Activated CD8-positive, alpha-beta memory T cell treated with anti-CD3 and anti-CD28 coated beads, Interleukin-2, amount 10 ng/mL, durations not matched to agents 7 days and 5 days (primary cell): ENCODE data around the gene MAML3. TPM values are rescaled to one million over a fixed set of nuclear protein-coding genes. Genes with fewer than 3 reads are reported as not detected.
A peak's percentile ranks its signal among the peaks of the same experiment; 100 is the strongest.

Source experiments
- ATAC-seq: fragments of 150-1000 bp; cut with Tn5 transposase; one replicate; pipeline ENCODE4 v1.10.0; 2021; ENCODE audit warnings: moderate library complexity
- CTCF ChIA-PET: fragments of 350-600 bp; sonication (Branson Sonifier 250); formaldehyde crosslinking; loops from one replicate; lab custom pipeline; 2021; ENCODE audit warnings: antibody characterized with exemption; lab: Charles Lee
- DNase-seq: peaks from one replicate; pipeline ENCODE4 v3.0.0-alpha.2; 2020
- H3K27ac Mint-ChIP-seq: one replicate; pipeline ENCODE4 v1.8.0; 2021; ENCODE audit warnings: mild to moderate bottlenecking, mixed read lengths
- H3K27me3 Mint-ChIP-seq: one replicate; pipeline ENCODE4 v1.8.0; 2021; ENCODE audit warnings: mixed read lengths
- H3K36me3 Mint-ChIP-seq: one replicate; pipeline ENCODE4 v1.8.0; 2021; ENCODE audit warnings: mild to moderate bottlenecking, mixed read lengths
- H3K4me1 Mint-ChIP-seq: one replicate; pipeline ENCODE4 v1.8.0; 2021; ENCODE audit warnings: mixed read lengths
- H3K4me3 Mint-ChIP-seq: one replicate; pipeline ENCODE4 v1.8.0; 2021; ENCODE audit warnings: mild to moderate bottlenecking, moderate library complexity, mixed read lengths
- H3K9me3 Mint-ChIP-seq: one replicate; pipeline ENCODE4 v1.8.0; 2022; ENCODE audit warnings: low read depth, mixed read lengths
- total RNA-seq, 2 experiments: library from RNA; stranded (reverse); gene quantifications; one replicate each; pipeline ENCODE4 v1.2.3, GENCODE V29; 2021

MAML3 gene
- total RNA-seq, 2 experiments from 2014 or later: 1.8 to 4.3 TPM

DNA sequence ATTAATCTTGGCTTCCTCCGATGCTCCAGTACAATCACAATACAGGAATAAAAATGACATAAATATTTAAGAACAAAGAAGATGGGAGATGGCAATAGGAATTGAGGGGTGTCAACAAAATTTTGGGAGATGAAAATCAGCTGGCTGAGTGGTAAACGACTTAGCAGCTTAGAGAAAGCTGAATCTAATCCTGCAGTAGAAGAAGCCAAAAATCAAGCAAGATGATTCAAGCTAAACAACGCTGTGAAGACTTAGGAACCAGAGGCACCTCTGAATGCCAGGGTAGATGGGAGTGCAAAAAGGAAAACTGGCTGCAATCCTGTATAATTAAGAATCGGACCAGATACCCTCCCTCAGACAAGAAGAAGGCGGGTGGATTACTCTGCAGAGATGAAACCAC lies 273.1 kb downstream of the MAML3 start:
- Mint-ChIP-seq H3K27me3 (peaks cover 8% of the 10 kb centered on the region), H3K27ac (no peak overlapping the region), H3K36me3 (peaks cover 2% of the 10 kb centered on the region), H3K4me3 (no peak overlapping the region), H3K9me3 (no peaks in the 10 kb centered on the region), H3K4me1 (peaks cover 6% of the 10 kb centered on the region)
- CTCF ChIA-PET: no interaction called here
- no peak for DNase-seq
- ATAC-seq: no peak

DNA sequence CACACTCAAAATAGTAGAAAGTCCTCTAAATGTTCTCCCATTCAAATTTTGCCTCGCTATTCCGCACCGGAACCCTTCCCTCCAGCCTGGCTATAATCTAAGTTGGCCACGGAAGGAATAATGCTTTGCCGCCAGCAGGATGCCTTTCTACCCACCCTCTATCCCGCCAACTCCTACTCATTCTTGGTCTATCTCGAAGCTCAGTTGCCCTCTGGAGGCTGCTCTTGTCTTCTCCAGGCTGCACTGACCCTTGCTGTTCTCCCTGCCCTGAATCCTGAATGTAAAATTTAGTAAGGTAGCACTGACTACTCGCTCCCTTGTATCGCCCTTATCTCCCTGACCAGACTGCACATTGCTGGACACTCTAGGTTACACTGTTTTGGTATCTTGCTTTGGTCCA lies 275.9 kb downstream of the MAML3 start:
- Mint-ChIP-seq H3K27me3 (peaks cover 7% of the 10 kb centered on the region), H3K4me1 (peaks cover 14% of the 10 kb centered on the region), H3K36me3 (peaks cover 9% of the 10 kb centered on the region), H3K4me3 (no peak overlapping the region), H3K9me3 (peaks cover 4% of the 10 kb centered on the region), H3K27ac (no peak overlapping the region)
- DNase-seq (no peak), ATAC-seq (no peak)
- CTCF ChIA-PET: no interaction called here

DNA sequence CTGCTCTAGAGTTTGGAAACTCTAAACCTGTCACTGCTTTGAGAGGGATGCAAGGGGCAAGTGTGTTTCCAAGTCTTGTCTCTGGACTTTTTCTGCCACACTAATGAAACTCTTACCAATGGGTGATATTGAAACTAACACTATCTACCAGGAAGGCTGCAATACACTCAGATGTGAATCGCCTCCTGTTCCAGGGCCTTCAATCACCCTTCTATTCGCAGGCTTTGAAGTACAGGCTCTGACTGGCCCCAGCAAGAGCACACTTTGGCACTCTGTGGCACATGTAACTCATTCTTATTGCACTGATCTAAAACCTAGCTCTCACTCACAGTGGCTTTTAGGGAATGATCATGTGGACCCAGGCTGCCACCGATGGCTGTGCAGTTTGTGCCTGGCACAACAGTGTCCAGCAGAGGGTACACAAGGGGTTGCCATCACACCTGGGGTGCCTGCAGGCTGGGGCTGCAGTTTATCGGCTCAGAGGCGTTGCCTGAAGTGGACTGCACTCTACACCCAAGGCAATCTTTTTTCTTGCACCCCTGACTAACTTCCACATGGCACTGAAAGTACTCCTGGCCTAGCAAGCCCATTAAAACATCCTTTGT lies 277.5 kb downstream of the MAML3 start:
- Mint-ChIP-seq H3K27me3 (peaks cover 7% of the 10 kb centered on the region), H3K9me3 (peaks cover 4% of the 10 kb centered on the region), H3K27ac (no peak overlapping the region), H3K36me3 (peaks cover 7% of the 10 kb centered on the region), H3K4me3 (no peak overlapping the region), H3K4me1 (peaks cover 18% of the 10 kb centered on the region)
- no peak for DNase-seq
- CTCF ChIA-PET: no interaction called here
- peak; percentile 23 for ATAC-seq

DNA sequence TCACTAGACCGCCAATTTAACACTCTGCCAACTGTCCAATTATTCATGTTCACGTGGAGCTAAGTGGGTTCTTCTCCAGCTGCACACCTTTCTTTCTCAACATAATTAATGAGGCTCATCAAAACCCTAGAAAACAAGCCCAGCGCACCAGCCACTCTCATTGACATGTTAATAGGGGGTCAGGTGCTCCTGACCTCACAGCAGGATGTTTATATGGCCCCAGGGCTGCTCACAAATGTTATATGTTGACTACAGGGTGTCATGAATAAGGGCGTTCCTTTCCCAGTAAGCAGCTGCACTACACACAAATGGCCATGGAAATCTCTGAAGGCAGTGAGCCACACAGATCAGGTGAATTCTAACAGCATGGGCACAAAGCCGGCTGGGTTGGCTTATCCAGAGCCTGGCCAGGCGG lies 278.6 kb downstream of the MAML3 start:
- H3K9me3 Mint-ChIP-seq: peaks cover 4% of the 10 kb centered on the region
- H3K27ac Mint-ChIP-seq: no peak overlapping the region
- no peak for ATAC-seq
- H3K27me3 Mint-ChIP-seq: peaks cover 13% of the 10 kb centered on the region
- H3K4me3 Mint-ChIP-seq: no peak overlapping the region
- H3K4me1 Mint-ChIP-seq: peaks cover 18% of the 10 kb centered on the region
- peaks cover 10% of the 10 kb centered on the region for H3K36me3 Mint-ChIP-seq
- CTCF ChIA-PET: no interaction called here
- DNase-seq: no peak

DNA sequence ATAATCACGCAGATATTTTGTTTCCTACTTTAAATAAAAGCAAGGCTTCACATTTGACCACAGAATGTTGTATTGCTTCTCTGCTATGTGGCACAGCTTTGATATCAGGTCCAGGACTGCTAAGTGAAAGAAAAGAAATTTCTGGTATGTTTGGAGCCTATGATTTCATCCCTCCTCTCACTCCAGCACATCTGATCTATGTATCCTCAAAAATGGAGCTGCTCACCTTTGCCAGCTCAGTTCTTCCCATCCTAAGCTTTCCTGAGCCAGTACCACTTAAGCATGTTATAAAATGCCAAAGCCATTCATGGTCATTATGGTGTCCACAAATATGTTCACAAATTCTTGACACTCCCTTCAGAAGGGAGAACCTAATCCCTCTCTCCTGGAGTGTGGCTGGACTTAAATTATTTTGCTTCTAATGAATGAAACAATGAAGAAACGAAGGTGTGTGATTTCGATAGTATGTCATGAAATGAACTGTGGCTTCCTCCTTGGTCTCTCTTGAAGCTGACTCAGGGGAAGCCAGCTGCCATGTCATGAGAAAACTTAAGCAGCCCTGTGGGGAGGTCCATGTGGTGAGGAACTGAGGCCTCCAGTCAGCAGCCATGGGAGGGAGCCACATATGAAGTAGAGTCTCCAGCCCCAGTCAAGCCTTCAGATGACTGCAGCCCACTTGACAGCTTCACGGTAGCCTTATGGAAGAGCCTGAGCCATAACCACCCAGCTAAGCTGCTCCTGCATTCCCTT lies 280.7 kb downstream of the MAML3 start:
- Mint-ChIP-seq H3K4me1 (peaks cover 18% of the 10 kb centered on the region), H3K9me3 (peaks cover 4% of the 10 kb centered on the region), H3K27me3 (peaks cover 18% of the 10 kb centered on the region), H3K36me3 (peaks cover 10% of the 10 kb centered on the region), H3K27ac (no peak overlapping the region), H3K4me3 (no peak overlapping the region)
- DNase-seq (no peak), ATAC-seq (no peak)
- CTCF ChIA-PET: interaction anchor here (1.1 kb wide), 1 partner anchor 27 kb away, joined by 3 read pairs; no protein-coding TSS in a partner anchor

DNA sequence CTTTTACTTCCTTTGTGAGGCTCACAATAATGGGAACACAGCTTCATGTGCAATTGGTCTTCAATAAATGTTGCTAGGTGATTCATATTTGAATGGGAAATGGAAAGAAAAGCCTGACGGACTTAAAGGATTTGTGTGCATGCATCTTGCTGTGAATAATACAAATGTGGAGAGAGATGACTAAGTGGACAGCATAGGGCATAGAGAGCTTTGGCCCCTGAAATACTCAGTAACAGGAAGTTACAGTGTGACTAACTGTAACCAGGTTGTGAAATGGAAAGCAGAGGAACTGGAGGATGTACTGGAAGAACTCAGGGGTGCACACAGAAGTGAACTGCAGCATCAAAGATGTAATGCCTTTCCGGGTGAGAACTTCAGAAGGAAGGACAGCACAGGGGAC lies 281.7 kb downstream of the MAML3 start:
- no peak overlapping the region for H3K4me3 Mint-ChIP-seq
- H3K36me3 Mint-ChIP-seq: peaks cover 10% of the 10 kb centered on the region
- H3K27ac Mint-ChIP-seq: no peak overlapping the region
- CTCF ChIA-PET: no interaction called here
- peaks cover 16% of the 10 kb centered on the region for H3K27me3 Mint-ChIP-seq
- ATAC-seq: peak; percentile 58
- no peak for DNase-seq
- peaks cover 4% of the 10 kb centered on the region for H3K9me3 Mint-ChIP-seq
- peaks cover 18% of the 10 kb centered on the region for H3K4me1 Mint-ChIP-seq

DNA sequence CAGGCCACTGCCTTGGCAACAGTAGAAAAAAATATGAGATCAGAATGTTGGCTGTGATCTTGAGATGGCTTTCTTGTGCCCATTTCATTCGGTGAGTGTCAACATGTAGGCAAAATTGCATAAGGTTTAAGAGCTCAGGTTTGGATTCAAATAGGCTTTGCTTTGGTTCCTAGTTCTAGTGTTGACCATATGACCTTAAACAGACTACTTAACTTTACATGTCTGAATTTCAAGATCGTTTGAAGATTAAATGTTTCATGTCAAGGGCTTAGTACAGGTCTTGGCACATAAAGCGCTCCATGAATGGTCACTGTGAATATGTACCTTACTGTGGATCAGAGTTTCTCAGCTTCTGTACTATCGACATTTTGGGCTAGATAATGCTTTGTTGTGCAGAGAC lies 284.2 kb downstream of the MAML3 start:
- no peak for DNase-seq
- H3K4me3 Mint-ChIP-seq: no peak overlapping the region
- no peak overlapping the region for H3K27ac Mint-ChIP-seq
- peaks cover 4% of the 10 kb centered on the region for H3K9me3 Mint-ChIP-seq
- CTCF ChIA-PET: no interaction called here
- H3K27me3 Mint-ChIP-seq: peaks cover 16% of the 10 kb centered on the region
- peaks cover 10% of the 10 kb centered on the region for H3K36me3 Mint-ChIP-seq
- no peak for ATAC-seq
- peaks cover 12% of the 10 kb centered on the region for H3K4me1 Mint-ChIP-seq

DNA sequence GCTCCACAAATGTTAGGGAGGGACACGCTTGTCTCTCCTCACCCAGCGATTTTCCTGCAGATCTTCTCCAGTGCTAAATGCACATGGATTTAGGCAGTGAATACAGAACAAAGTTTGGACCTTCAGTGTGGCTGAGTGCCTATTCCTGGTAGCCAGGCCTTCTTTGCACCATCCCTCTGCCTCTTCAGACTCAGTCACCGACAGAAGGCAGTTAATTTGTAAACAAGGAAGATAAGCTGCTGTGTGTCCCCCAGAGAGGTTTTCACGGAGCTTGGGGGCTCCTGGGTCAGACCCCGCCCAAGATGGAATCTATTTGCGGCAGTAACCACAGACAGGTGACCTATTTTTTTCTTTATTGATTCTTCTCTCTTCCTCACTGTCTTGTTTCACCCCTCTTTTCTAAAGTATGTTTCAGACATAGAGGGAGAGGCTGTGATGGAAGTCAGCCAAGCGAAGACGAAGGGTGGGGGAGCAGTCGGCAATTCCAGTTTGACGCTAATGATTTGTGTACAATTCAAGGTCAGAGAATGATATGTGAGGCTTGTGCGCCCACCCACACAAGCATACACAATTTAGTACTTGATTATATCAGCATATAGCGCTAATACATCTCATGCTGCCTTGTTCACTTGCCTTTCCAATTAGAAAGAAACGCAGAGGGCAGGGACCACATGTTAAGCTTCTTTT lies 287.6 kb downstream of the MAML3 start:
- Mint-ChIP-seq H3K27me3 (peaks cover 18% of the 10 kb centered on the region), H3K36me3 (peaks cover 2% of the 10 kb centered on the region), H3K4me1 (no peaks in the 10 kb centered on the region), H3K9me3 (no peaks in the 10 kb centered on the region), H3K27ac (no peak overlapping the region), H3K4me3 (no peak overlapping the region)
- ATAC-seq: no peak
- no peak for DNase-seq
- CTCF ChIA-PET: no interaction called here

DNA sequence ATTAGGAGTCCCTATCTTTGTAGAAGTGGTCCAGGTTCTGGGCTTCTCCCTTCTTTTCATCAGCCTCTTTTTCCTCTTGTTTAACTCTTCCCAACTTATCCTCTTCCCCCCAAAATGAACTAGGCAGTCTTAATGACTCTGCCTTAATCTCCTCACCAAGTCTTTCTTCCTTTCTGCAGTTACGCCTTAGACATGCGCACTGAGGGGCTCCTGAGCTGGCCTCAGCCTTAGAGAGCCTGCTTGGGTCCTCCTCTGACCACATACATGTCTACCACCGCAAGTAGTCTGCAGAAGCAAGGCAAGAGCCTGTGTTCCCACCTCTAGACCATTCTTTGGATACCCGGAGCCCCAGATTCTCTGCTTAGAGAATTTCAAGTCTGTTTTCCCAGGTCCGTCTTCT lies 288.4 kb downstream of the MAML3 start:
- no peak overlapping the region for H3K27ac Mint-ChIP-seq
- DNase-seq (no peak), ATAC-seq (no peak)
- H3K27me3 Mint-ChIP-seq: peaks cover 16% of the 10 kb centered on the region
- H3K4me1 Mint-ChIP-seq: peaks cover 6% of the 10 kb centered on the region
- CTCF ChIA-PET: no interaction called here
- no peak overlapping the region for H3K4me3 Mint-ChIP-seq
- no peaks in the 10 kb centered on the region for H3K36me3 Mint-ChIP-seq
- H3K9me3 Mint-ChIP-seq: no peaks in the 10 kb centered on the region

DNA sequence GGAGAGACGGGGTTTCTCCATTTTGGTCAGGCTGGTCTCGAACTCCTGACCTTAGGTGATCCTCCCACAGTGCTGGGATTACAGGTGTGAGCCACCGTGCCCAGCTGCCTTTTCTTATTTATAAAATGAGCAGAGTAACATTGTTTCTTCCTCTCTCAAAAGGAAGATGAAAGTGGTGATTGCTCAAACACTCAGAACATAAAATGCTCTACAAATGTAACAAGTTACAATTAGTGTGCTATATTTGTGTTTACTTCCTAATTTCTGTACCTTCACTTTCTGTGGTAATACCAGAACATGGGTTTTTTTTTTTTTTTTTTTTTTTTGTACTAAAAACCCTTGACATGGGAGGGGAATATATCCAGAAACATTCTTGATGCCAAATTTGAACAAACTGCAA lies 290.5 kb downstream of the MAML3 start:
- Mint-ChIP-seq H3K4me1 (peaks cover 16% of the 10 kb centered on the region), H3K36me3 (no peaks in the 10 kb centered on the region), H3K4me3 (no peak overlapping the region), H3K27me3 (peaks cover 13% of the 10 kb centered on the region), H3K9me3 (no peaks in the 10 kb centered on the region), H3K27ac (no peak overlapping the region)
- no peak for ATAC-seq
- no peak for DNase-seq
- CTCF ChIA-PET: no interaction called here

DNA sequence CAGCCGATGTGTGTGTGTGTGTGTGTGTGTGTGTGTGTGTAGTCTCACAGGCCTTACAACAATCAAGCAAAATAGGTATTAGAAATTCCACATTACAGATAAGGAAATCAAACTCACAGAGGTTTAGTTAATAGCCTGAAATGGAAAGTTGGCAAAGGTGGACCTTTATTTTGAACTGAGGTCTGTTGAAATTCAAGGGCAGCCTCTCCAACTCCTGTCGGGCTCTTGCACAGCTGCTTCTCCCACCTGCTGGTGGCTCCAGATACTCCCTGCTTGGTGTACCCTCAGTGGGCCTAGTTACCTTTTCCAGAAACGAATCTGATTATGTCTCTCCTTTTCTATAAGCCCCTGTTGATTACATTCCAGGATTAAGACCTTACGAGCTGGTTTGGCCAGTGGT lies 292.5 kb downstream of the MAML3 start:
- Mint-ChIP-seq H3K27me3 (peaks cover 21% of the 10 kb centered on the region), H3K9me3 (no peaks in the 10 kb centered on the region), H3K4me3 (no peak overlapping the region), H3K27ac (no peak overlapping the region), H3K36me3 (no peaks in the 10 kb centered on the region), H3K4me1 (peaks cover 37% of the 10 kb centered on the region)
- ATAC-seq: no peak
- CTCF ChIA-PET: no interaction called here
- no peak for DNase-seq

DNA sequence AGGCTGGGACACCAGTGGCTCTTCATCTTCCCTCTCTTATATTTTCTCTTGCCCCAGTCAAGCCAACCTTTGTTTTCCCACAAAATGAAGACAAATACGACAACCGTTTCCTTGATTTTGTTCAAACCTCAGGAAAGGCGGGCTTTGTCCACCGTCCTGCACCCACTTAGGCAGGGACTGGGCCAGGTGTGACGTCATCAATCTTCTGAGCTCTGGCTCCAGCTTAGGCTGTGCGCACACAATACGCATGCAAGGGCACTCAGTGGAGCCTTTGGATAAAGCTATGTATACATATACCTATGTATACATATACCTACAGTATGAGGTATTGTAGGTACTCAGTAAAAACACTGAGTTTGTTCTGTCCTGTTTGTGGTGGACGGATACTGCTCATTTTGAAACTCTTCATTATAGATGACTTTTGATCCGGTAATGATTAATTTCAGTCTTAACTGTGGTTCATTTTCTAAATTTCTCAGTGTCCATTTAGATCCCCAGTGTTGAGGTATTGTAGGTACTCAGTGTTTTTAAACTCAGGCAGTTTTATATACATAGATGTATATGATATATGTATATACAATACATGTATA lies 293.5 kb downstream of the MAML3 start:
- no peak overlapping the region for H3K4me3 Mint-ChIP-seq
- no peaks in the 10 kb centered on the region for H3K36me3 Mint-ChIP-seq
- peaks cover 44% of the 10 kb centered on the region for H3K4me1 Mint-ChIP-seq
- peaks cover 29% of the 10 kb centered on the region for H3K27me3 Mint-ChIP-seq
- no peaks in the 10 kb centered on the region for H3K9me3 Mint-ChIP-seq
- H3K27ac Mint-ChIP-seq: no peak overlapping the region
- no peak for ATAC-seq
- DNase-seq: no peak
- CTCF ChIA-PET: no interaction called here

DNA sequence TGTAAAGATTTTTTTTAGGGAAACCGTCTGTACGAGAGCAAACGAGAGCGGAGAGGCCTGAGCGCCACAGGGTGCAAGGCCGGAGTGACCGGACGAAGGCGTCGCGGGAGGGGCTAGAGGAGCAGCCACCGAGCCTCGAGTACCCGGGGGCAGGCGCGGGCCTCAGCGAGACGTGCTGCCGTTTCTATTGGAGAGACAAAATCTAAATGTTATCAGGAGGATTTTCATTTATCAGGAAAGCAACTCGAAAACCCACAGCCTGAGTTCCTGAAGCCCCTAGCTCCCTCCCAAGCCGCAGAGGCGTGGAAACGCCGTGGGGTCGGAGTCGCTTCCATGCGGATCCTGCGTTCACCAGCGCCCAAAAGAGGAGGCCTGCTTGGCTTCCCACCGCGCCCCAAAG lies 294.1 kb downstream of the MAML3 start:
- Mint-ChIP-seq H3K27ac (no peak overlapping the region), H3K27me3 (peaks cover 29% of the 10 kb centered on the region), H3K9me3 (no peaks in the 10 kb centered on the region), H3K4me1 (peaks cover 44% of the 10 kb centered on the region), H3K4me3 (no peak overlapping the region), H3K36me3 (no peaks in the 10 kb centered on the region)
- no peak for ATAC-seq
- CTCF ChIA-PET: no interaction called here
- no peak for DNase-seq
